NCI-H748 treated with DMSO at 0.1 percent for 48 hours (cell line): Measurements from ENCODE around the gene DNAL4.

Source experiments
- DNase-seq: peaks from one replicate; lab custom pipeline; 2025; lab: John Stamatoyannopoulos, UW

Gene DNAL4

DNA sequence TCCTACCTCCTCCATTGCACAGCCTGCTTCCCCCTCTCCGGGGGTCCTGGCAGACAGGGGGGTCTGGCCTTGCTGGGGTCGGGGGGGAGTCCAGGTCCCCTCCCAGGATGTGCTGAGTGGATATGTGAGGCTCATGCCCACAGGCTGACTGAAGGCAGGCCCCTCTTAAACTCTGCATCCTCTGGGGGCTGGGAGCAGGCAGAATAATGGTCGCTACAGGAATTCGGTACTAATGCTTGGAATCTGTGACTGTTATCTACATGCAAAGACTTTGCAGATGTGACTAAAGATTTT, 36.5 kb downstream of the DNAL4 start:
- DNase-seq = no peak

GRCh38 chr22:38756711-38757463, 37.1 kb downstream of the DNAL4 start:
- no peak for DNase-seq

DNA sequence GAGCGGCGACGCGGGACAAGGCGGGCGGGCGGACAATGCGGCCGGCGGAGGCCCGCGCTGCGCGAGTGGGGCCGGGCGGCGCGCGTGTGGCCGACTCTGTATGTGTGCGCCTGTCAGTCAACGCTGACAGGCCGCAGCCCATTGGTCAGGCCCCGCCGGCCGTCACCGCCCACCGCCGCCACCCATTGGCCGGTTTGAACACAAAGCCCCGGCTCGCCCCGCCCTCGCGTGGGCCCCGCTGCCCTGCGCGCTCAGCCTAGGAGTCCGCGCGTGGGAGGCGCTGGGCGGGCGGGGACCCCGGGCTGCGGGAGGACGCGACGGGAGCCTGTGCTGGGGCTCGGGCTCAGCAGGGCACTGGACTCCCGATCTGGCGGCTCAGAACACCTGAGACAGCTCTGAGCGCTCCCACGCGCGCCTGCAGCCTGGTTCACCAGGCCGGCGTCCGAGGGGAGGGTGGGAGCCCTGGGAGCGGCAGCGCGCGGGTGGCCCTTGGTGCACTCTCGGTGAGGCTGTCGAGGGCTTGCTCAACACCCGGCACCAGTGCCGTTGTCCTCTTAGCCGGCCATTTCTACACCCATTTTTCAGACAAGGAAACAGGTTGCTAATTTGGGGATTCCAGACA, 37.9 kb downstream of the DNAL4 start, which contains the start of gene SUN2:
SUN2 (minus strand) TSS at position 88 of the 622 bp plus-strand sequence. CDS start 3,370 bp downstream, outside the sequence.
- DNase-seq = no peak

- no peak for DNase-seq
Measured at GRCh38 chr22:38755155-38755910, 38.6 kb downstream of the DNAL4 start.

DNA sequence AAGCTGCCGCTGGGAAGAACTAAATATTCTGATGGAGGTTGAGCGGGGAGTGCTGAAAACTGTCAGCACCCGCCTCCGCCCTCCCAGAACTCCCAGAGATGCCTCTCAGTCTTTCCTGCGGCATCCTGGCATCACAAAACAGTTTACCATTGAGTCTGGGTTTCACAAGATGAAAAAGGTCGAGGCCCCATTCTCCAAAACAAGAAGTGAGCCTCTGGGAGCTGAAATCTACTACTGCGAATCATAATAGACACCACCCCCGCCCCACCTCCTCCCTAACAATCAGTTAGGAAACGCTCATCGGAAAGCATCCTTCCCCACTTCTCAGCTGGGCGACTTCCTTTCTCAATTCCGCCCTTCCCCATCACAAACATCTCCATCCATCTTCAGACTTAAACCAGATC, 39.2 kb downstream of the DNAL4 start:
- peak; percentile 1 for DNase-seq

DNA sequence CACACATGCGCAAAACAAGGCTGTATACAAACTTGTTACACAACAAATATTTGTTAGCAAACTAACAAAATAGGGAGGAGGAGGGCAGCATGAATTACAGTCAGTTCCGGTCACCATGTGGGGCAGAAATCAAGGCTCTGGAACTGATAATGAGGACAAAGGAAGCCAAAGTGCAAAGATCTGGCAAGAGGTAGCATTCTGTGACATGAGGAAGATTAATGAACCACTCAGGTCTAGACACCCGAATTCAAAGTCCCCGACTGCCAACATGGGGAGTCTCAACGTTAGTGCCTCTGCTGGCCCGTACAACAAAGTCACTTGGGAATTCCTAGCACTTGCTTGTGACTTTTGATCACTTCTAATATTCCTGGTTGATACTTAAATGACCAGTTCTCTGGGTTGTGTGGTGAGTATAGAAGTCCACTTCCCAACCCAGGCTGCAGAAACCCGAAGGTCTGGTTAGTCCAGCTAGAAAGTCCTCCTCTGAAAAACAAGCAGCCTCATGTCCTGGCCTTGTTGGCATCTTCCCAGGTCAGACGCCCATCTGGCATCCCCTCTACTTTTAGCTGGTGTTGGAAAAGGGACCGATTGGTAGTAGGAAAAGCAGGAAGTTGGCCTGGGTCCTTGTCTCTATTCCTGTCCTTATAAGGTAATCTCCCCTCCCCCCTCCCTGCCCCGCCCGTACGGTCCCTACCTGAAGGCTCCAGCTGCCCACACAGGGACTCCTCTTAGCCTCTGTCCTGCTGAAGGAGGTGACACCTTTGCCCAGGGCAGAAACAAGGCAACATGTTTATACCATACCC, 39.8 kb downstream of the DNAL4 start:
- DNase-seq = peak; percentile 12

DNA sequence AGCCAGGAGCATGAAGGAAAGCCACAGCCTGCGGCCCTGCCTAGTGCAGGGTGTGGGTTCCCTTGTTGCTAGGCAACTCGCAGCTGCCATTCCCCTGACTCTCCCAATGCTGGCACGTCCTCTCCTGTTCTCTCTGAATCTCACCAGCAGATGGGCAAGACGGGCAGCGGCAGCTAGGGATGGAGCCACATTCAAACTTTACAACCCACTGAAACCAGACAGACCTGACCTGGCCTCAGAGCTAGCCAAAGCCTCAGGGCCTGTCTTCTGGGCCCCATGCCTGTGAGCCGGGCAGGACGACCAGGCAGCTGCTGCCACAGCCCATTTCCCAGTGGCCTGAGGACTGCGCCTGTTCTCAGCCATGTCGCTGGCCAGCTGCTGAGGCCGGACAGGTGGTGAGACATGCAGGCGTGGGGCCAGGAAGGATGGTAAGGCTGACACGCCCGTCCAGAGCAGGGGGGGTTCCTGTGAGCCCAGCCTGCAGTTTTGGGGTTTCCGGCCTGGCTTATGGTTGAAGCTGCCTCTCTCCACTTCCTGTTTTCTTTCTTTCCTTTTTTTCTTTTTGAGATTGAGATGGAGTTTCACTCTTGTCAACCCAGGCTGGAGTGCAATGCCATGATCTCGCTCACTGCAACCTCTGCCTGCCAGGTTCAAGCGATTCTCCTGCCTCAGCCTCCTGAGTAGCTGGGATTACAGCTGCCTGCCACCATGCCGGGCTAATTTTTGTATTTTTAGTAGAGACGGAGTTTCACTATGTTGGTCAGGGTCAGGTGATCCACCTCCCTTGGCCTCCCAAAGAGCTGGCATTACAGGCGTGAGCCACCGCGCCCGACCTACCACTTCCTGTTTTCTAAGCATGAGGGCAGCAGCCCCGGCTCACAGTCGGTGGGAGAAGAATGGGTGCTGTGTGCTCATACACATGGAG, 42.3 kb downstream of the DNAL4 start:
- DNase-seq = no peak

GRCh38 chr22:38751066-38751421, 42.9 kb downstream of the DNAL4 start:
- DNase-seq = no peak

DNA sequence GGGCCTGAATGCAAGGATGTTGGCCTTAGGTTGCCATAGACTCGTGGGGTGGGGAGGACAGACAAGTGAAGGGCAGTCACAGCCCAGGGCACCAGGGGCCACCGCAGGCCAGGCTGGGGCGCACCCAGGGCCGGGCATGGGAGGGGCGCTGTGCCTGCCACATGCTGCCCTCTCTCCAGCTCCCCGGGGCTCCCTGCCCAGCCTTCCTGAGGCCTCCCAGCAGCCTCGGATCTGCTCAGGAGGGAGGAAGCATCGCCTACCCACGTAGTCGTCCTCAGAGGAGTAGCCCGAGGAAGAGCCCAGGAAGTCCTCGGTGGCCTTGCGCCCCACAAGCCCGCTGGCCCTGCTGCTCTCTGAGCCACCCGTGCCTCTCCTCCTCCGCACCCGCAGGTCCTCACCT, 43.3 kb downstream of the DNAL4 start:
- no peak for DNase-seq

DNA sequence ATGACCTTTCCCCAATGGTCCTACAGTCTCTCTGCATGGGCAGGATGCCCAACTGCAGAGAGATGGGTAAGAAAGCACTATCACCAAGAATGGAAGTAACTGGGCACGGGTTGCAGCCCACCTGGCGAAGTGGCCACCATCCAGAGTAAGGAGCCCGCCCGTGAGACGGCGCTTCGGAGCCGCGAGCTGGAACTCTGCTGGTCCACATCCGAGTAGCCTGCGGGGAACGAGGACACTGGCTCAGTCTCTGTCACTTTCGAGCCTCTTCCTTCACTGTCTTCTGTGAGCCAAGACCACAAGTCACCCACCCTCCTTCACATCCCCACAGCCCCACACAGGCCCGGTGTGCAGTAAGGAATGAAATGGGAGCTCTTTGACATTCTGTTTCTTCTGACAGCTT, 43.8 kb downstream of the DNAL4 start:
- no peak for DNase-seq

- DNase-seq = no peak
Measured at GRCh38 chr22:38748487-38749136, 45.3 kb downstream of the DNAL4 start.

DNA sequence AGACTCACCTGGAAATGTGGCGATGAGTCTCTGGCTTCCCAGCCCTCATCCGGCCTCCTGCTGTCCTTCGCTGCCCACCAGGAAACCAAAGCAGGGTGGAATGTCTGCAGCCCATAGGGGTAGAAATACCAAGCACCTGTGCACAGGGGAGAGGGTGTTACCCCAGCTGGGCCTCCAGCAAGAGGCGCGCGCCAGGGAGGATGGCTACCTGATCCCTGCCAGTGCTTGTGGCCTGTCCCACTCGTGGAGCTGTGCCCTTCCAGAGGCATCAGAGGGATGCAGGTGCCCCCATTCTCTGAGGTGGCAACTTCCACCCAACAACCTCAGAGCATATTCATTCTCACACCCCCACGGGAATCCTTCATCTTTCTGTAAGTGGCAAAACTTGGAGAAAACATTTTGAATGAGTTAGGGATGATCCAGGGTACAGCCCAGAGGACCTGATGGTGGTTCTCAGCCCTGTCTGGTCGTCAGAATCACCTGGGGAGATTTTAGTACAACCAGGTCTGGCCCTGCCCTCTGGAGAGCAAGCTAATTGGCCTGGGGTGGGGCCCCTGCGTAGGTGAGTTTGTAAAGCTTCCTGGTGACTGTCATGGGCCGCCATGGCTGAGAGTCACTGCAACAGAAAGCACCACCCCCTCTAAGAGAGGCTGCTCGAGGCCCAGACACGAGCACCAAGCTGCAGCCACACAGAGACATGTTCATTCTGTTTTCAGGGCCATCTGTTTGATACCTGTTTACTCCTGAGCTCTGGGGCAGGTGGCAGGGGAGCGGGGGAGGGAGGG, 48.1 kb downstream of the DNAL4 start:
- no peak for DNase-seq

DNA sequence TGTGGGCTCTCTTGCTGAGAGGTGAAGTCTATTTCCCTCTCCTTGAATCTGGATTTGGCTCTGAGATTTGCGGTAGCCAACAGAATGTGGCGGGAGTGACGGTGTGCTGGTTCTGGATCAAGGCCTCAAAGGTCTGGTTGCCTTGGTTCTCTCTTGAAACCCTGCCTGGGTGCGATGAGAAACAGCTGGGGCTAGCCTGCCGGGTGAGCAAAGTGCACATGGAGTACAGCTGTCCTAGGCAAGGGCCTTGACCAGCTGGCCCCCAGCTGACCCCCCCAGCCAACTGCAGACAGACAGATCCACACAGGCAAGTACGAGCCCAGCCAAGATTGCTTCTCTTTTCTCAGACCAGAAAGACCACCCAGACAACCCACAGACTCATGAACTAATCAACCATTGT, 49.0 kb downstream of the DNAL4 start:
- no peak for DNase-seq

GRCh38 chr22:38742176-38742942, 51.6 kb downstream of the DNAL4 start:
- DNase-seq = no peak

DNA sequence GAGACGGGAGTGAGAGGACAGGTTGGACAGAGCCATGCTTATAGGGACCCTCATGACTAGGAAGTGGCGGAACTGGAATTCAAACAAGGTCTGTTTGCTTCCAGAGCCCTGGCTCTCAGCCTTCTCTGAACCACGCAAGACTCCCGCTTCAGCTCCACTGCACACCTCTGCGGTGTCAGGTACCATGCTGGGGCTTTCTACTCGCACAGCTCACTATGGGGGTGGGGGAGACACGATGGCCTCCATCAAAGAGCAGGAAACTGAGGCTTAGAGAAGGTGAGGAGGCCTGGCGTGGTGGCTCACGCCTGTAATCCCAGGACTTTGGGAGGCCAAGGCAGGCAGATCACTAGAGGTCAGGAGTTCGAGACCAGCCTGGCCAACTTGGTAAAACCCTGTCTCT, 52.4 kb downstream of the DNAL4 start:
- DNase-seq = no peak

- no peak for DNase-seq
Measured at GRCh38 chr22:38741166-38741565, 52.8 kb downstream of the DNAL4 start.

- DNase-seq = no peak
Measured at GRCh38 chr22:38740754-38741153, 53.2 kb downstream of the DNAL4 start.

DNA sequence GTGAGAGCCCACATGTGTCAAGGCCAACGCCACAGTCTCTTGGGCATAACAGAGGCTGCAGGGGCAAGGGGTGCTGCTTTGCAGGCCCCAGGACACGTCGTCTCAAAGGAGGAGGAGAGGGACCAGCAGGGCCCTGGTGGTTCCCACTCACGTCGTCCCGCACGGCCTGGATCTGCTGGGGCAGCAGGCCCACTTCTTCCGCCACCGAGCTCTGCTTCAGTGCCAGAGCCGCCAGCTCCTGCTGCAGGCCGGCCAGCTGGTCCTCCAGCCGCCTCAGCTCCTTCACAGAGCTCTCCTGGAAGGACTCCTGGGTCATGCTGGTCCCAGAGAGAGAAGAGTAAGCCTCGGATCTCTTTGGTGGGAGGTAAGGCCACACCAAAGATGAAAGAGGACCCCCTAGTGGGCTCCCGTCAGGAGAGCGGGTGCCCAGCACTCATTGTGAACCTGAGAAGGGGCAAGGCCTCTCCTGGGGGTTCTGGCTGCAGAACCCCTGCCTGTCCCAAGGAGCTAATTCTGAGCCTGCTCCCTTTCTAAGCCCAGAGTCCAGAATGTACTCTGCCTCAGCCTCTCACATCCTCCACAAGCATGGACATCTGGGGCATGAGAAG, 53.7 kb downstream of the DNAL4 start:
- DNase-seq = no peak
